ENCODE results near the gene BRME1.

Gene BRME1

DNA sequence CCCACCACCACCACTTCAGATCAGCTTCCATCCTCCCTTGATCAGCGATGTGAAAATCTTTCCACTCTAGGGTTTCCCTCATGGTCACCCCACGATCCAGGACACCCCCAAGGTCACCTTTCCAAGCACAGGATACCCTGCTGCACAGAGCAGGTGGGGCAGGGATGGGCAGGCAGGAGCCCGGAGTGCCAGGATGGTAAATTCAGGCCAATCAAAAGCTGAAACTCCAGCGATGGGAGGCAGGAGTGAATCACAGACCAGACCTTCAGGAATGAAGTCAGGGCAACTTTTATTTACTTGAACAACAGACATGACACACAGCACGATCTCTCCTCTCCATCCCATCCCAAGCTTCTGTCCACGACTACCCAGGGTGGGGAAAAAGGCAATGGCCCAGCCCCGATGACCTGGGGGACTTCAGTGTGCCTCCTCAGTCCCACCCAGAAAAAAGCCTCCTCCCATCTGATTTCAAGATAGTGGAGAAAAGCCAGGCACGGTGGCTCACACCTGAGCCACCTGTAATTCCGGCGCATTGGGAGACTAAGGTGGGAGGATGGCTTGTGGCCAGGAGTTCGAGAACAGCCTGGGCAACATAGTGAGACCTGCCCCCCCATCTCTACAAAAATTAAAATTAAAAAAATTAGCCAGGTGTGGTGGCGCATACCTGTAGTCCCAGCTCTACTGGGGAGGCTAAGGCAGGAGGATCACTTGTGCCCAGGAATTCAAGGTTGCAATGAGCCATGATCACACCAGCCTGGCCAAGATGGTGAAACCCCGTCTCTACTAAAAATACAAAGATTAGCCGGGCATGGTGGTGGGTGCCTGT is 71.5 kb downstream of the BRME1 start:
- Mint-ChIP-seq H3K9me3 (no peaks in the 10 kb centered on the region), H3K27ac (no peak overlapping the region), H3K27me3 (ENCODE audit: low read depth, poor library complexity) (peaks cover 4% of the 10 kb centered on the region), H3K4me1 (peaks cover 36% of the 10 kb centered on the region), H3K4me3 (peak overlapping the region; percentile 77), H3K36me3 (ENCODE audit: low read depth) (peaks cover 18% of the 10 kb centered on the region)
- DNase-seq = no peak
- TF ChIP-seq, protein P1, sequence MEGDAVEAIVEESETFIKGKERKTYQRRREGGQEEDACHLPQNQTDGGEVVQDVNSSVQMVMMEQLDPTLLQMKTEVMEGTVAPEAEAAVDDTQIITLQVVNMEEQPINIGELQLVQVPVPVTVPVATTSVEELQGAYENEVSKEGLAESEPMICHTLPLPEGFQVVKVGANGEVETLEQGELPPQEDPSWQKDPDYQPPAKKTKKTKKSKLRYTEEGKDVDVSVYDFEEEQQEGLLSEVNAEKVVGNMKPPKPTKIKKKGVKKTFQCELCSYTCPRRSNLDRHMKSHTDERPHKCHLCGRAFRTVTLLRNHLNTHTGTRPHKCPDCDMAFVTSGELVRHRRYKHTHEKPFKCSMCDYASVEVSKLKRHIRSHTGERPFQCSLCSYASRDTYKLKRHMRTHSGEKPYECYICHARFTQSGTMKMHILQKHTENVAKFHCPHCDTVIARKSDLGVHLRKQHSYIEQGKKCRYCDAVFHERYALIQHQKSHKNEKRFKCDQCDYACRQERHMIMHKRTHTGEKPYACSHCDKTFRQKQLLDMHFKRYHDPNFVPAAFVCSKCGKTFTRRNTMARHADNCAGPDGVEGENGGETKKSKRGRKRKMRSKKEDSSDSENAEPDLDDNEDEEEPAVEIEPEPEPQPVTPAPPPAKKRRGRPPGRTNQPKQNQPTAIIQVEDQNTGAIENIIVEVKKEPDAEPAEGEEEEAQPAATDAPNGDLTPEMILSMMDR (IDR thresholded peaks at IDR 0.05) = no peak

DNA sequence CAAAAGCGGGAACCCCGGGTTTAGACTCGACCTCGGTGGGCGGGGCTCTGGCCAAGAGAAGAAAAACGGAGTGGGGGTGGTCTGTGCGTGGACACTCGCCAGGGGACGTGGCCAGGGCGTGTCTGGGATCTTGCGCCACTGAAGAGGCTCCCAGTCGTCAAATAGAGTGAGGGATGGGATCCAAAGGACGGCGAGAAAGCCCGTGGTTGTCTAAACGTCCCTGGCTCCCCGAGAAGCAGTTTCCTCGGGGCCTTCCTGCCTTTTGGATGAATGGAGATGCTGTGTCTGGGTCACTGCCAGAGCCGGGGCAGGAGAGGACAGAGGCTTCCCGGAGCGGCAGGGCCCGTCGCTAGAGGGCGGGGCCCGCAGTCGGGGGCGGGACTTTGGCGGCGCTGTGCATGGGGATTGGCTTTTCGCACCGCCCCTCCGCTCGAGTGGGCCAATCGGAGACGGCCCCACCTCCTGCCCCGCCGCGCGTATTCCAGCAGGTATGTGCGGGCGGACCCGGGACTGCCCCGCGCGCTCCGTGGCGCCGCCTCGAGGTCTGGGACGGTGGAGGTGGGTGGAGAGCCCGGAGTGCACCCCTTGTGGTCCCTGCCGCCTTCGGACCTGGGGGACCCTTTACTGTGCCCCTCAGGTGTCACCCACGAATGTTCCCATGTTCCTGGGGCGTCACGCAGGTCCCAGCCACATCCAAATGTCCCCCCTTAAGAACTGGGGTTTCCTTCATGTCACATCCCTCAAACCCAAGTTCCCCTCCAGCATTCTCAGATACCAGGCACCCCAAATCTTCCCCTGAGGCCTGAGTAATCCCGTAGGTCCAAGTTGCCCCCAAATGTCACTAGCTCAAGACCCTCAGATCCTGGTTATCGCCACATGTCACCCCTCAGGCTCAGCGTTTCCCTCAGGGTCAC is 72.3 kb downstream of the BRME1 start:
- Mint-ChIP-seq H3K9me3 (no peaks in the 10 kb centered on the region), H3K27me3 (ENCODE audit: low read depth, poor library complexity) (peaks cover 4% of the 10 kb centered on the region), H3K4me3 (peak overlapping the region; percentile 77), H3K27ac (peak overlapping the region; percentile 75), H3K4me1 (peaks cover 32% of the 10 kb centered on the region), H3K36me3 (ENCODE audit: low read depth) (peaks cover 26% of the 10 kb centered on the region)
- DNase-seq = peak; percentile 96
- TF ChIP-seq, protein P1 (IDR thresholded peaks at IDR 0.05) = peak; percentile 28
